ENCODE results near the gene DAB1.

DAB1 gene

DNA sequence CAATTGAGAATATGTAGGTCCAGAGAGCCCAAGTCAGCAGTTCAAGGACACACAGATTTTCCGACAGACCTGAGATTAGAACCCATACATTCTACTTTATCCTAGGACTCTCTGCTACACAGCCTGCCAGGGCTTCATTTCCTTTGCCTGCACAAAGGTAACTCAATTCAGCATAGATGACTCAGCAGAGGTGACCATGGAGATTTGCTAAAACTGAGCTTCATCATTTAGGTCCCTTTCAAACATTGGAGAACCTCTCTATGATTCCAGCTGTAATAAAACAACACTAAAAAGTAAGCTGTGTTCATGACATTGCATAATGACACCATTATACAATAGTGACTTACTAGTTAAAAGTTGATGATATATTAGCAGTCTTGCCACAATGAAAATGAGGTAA is 22.2 kb downstream of the DAB1 start:
- intact Hi-C loops (cut with DNase I; ENCODE audit: low total_unique reads): no loop called here
- no peak for DNase-seq
- Histone ChIP-seq H3K36me3 (no peaks in the 10 kb centered on the region), H3K27me3 (peaks cover 0 to 3% of the 10 kb centered on the region in 2 donors), H3K27ac (no peak overlapping the region), H3K9me3 (no peaks in the 10 kb centered on the region), H3K4me3 (no peak overlapping the region), H3K4me1 (no peaks in the 10 kb centered on the region)
- TF ChIP-seq CTCF (IDR thresholded peaks at IDR 0.05): no peak

GRCh38 chr1:57400048-57400447 is 23.8 kb downstream of the DAB1 start:
- no peaks in the 10 kb centered on the region for H3K36me3 ChIP-seq
- no peaks in the 10 kb centered on the region for H3K4me1 ChIP-seq
- H3K27me3 ChIP-seq: peaks cover 0 to 3% of the 10 kb centered on the region in 2 donors
- H3K4me3 ChIP-seq: no peak overlapping the region
- intact Hi-C loops (cut with DNase I; ENCODE audit: low total_unique reads): no loop called here
- no peaks in the 10 kb centered on the region for H3K9me3 ChIP-seq
- no peak overlapping the region for H3K27ac ChIP-seq
- TF ChIP-seq CTCF (IDR thresholded peaks at IDR 0.05): no peak
- no peak for DNase-seq

DNA sequence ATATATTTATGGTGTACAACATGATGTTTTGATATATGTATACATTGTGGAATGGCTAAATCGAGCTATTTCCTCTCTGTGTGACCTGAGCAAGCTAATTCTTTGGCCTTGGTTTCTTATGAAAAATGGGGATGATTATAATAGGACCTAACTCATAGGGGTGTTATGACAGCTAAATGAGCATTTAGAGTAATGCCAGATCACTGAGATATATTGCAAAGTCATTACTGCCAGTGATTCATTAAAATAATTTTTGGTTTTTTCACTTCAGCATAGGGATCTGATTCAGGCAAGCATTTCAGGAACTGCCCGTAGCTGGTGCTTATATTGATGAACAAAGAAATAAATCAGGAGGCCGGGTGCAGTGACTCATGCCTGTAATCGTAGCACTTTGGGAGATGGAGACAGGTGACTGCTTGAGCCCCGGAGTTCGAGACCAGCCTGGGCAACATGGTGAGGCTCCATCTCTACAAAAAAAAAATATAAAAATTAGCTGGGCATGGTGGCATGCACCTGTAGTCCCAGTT is 30.7 kb downstream of the DAB1 start:
- no peak for DNase-seq
- Histone ChIP-seq H3K27ac (no peak overlapping the region), H3K27me3 (no peaks in the 10 kb centered on the region), H3K36me3 (no peaks in the 10 kb centered on the region), H3K4me1 (no peaks in the 10 kb centered on the region), H3K4me3 (no peak overlapping the region), H3K9me3 (no peaks in the 10 kb centered on the region)
- intact Hi-C loops (cut with DNase I; ENCODE audit: low total_unique reads): no loop called here
- no peak for TF ChIP-seq CTCF (IDR thresholded peaks at IDR 0.05)

DNA sequence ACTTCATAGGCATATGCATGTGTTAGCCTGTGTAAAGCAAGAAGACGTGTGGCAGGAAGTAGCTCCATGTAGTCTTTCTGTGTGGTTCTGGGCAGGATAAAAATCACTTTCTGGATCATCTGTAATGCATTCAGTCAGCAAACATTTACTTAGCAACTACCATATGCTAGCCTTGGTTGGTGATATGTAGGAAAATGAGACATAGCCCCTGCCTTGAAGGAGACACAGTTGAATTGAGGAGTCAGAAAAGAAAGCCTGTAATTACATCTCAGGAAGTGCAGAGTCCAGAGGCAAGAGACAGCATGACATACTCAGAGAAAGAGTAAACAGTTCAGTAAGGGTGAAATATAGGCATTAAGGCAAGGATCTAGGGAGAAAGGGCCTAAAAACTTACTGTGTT is 38.5 kb downstream of the DAB1 start:
- H3K4me1 ChIP-seq: no peaks in the 10 kb centered on the region
- no peak for TF ChIP-seq CTCF (IDR thresholded peaks at IDR 0.05)
- H3K36me3 ChIP-seq: no peaks in the 10 kb centered on the region
- intact Hi-C loops (cut with DNase I; ENCODE audit: low total_unique reads): no loop called here
- no peaks in the 10 kb centered on the region for H3K9me3 ChIP-seq
- H3K4me3 ChIP-seq: no peak overlapping the region
- H3K27ac ChIP-seq: no peak overlapping the region
- no peak for DNase-seq
- H3K27me3 ChIP-seq: no peaks in the 10 kb centered on the region

DNA sequence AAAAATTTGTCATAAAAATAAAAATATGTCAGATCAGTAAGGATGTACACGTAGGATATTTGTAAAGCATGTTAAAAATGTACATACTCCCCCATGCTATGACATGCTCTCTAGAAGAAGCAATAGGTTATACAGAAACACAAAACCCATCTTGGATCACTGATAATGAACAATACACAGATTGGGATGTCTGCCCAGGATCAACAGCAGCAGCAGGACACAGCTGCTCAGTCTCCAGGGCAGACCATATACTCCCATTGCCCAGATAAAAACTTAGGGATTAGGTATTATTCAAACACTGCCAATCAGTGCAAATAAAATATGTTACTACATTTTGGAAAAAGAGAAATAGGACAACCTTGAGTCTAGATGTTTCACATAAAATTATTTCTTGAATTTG is 39.0 kb downstream of the DAB1 start:
- no peaks in the 10 kb centered on the region for H3K4me1 ChIP-seq
- H3K4me3 ChIP-seq: no peak overlapping the region
- no peaks in the 10 kb centered on the region for H3K27me3 ChIP-seq
- no peaks in the 10 kb centered on the region for H3K36me3 ChIP-seq
- no peak overlapping the region for H3K27ac ChIP-seq
- no peak for TF ChIP-seq CTCF (IDR thresholded peaks at IDR 0.05)
- no peaks in the 10 kb centered on the region for H3K9me3 ChIP-seq
- intact Hi-C loops (cut with DNase I; ENCODE audit: low total_unique reads): no loop called here
- no peak for DNase-seq

- Histone ChIP-seq H3K27ac (no peak overlapping the region), H3K36me3 (no peaks in the 10 kb centered on the region), H3K4me1 (no peaks in the 10 kb centered on the region), H3K9me3 (no peaks in the 10 kb centered on the region), H3K27me3 (no peaks in the 10 kb centered on the region), H3K4me3 (no peak overlapping the region)
- no peak for DNase-seq
- intact Hi-C loops (cut with DNase I; ENCODE audit: low total_unique reads): no loop called here
- TF ChIP-seq CTCF (IDR thresholded peaks at IDR 0.05): no peak
Observed at GRCh38 chr1:57384284-57384683, 39.6 kb downstream of the DAB1 start.

Measured in tibial artery (tissue), 4 donors.